Activated naive CD4-positive, alpha-beta T cell treated with anti-CD3 and anti-CD28 coated beads, Interleukin-2, amount 50 U/mL, for 72 hours (primary cell): Measurements from ENCODE around the gene CAP2. TPM values are rescaled to one million over a fixed set of nuclear protein-coding genes. Genes with fewer than 3 reads are reported as not detected.

ENCODE experiments used
- ATAC-seq, 2 donors: fragments of 150-1000 bp; cut with Tn5 transposase; 2 replicates each; pipeline ENCODE4 v1.10.0; 2021; ENCODE audit warnings: mild to moderate bottlenecking in 2 of 2, moderate library complexity in 2 of 2
- DNase-seq, 2 donors: peaks; one replicate each; pipeline ENCODE4 v3.0.0; 2021 to 2022; ENCODE audit warnings: low spot score in 2 of 2
- H3K27ac Mint-ChIP-seq, 2 donors: one replicate each; pipeline ENCODE4 v1.8.0; 2022; ENCODE audit warnings: mild to moderate bottlenecking in 2 of 2, mixed read lengths in 2 of 2
- H3K36me3 Mint-ChIP-seq, 2 donors: one replicate each; pipeline ENCODE4 v1.8.0; 2022; ENCODE audit warnings: mixed read lengths in 2 of 2
- H3K9me3 Mint-ChIP-seq, 2 donors: one replicate each; pipeline ENCODE4 v1.8.0; 2022; ENCODE audit warnings: mixed read lengths in 2 of 2
- total RNA-seq, 2 donors: library from RNA; stranded (reverse); gene quantifications; one replicate each; pipeline ENCODE4 v1.2.3, GENCODE V29; 2022

The CAP2 gene
- total RNA-seq, result not detected

- ATAC-seq, result peak in 1 of 2 donors; percentile 18
- no peak within 1 kb of the TSS for H3K27ac Mint-ChIP-seq
Observed at GRCh38 chr6:17392978-17393891, at the start of gene CAP2. TSS of gene CAP2 (plus strand) at chr6:17393595. CDS start at chr6:17421556, 27,961 bp downstream.

DNA sequence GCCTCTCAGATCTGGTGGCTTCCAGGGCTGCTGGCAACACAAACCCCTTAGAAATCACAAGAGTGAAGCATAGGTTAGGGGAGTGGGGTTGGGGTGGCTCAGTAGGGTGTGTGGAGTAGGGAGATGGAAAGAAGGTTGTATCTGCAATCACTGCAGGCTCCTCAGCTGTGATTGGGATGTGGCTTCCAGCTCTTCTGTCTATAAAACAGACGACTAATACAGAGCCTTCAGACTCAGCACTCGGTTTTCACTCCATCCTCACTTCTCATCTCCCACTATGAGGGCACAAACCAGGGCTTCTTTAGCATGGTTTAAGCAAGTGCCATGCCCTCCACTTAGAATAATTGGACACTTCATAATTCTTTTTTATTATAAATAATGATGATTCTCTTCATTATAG lies 46.4 kb upstream of the CAP2 start:
- no peaks in the 10 kb centered on the region for H3K36me3 Mint-ChIP-seq
- peaks cover 5 to 6% of the 10 kb centered on the region in 2 donors for H3K9me3 Mint-ChIP-seq
- ATAC-seq (no peak), DNase-seq (no peak)
- no peak overlapping the region for H3K27ac Mint-ChIP-seq

More at GRCh38 chr6:17392978-17393891, at the start of gene CAP2:
- Mint-ChIP-seq H3K9me3 (no peaks in the 10 kb centered on the region), H3K36me3 (no peaks in the 10 kb centered on the region)
- no peak for DNase-seq

- Mint-ChIP-seq H3K36me3 (no peaks in the 10 kb centered on the region), H3K27ac (no peak overlapping the region), H3K9me3 (no peaks in the 10 kb centered on the region)
- ATAC-seq, result no peak
- no peak for DNase-seq
Observed at GRCh38 chr6:17349427-17349826, 44.0 kb upstream of the CAP2 start.

GRCh38 chr6:17352302-17352701 lies 41.1 kb upstream of the CAP2 start:
- ATAC-seq, result no peak

GRCh38 chr6:17353440-17354175 lies 39.8 kb upstream of the CAP2 start:
- Mint-ChIP-seq H3K36me3 (no peaks in the 10 kb centered on the region), H3K27ac (no peak overlapping the region), H3K9me3 (no peaks in the 10 kb centered on the region)
- DNase-seq (no peak), ATAC-seq (no peak)

More at GRCh38 chr6:17352302-17352701, 41.1 kb upstream of the CAP2 start:
- DNase-seq, result no peak
- Mint-ChIP-seq H3K9me3 (no peaks in the 10 kb centered on the region), H3K36me3 (no peaks in the 10 kb centered on the region), H3K27ac (no peak overlapping the region)

- Mint-ChIP-seq H3K9me3 (no peaks in the 10 kb centered on the region), H3K36me3 (no peaks in the 10 kb centered on the region), H3K27ac (no peak overlapping the region)
- no peak for DNase-seq
- ATAC-seq, result no peak
Observed at GRCh38 chr6:17354700-17355403, 38.5 kb upstream of the CAP2 start.

DNA sequence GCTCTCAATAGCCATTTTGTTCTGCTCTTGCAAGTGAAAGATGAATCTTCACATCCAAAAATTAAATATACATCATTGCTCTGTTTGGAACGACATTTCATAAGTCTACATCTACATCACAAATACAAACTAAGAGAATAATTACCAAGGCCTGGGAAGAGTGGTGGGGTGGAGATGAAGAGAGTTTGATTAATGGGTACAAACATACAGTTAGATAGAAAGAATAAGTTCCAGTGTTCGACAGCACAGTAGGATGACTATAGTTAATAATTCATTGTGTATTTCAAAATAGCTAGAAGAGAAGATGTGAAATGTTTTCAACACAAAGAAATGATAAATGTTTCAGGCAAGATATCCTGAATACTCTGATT lies 38.0 kb upstream of the CAP2 start:
- H3K36me3 Mint-ChIP-seq, result no peaks in the 10 kb centered on the region
- no peak for ATAC-seq
- no peak overlapping the region for H3K27ac Mint-ChIP-seq
- no peaks in the 10 kb centered on the region for H3K9me3 Mint-ChIP-seq
- DNase-seq, result no peak

DNA sequence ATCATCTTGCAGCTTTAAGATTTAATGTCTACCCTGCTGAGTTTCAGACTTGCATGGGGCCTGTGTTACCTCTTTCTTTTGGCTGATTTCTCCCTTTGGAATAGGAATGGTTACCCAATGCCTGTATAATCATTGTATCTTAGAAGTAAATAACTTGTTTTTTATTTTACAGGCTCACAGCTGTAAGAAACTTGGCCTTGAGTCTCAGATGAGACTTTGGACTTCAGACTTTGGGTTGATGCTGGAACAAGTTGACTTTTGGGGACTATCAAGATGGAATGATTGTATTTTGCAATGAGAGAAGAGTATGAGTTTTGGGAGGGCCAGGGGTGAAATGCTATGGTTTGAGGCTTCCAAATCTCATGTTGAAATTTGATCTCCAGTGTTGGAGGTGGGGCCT lies 34.9 kb upstream of the CAP2 start:
- Mint-ChIP-seq H3K36me3 (no peaks in the 10 kb centered on the region), H3K27ac (no peak overlapping the region), H3K9me3 (no peaks in the 10 kb centered on the region)
- ATAC-seq, result no peak
- DNase-seq, result no peak

DNA sequence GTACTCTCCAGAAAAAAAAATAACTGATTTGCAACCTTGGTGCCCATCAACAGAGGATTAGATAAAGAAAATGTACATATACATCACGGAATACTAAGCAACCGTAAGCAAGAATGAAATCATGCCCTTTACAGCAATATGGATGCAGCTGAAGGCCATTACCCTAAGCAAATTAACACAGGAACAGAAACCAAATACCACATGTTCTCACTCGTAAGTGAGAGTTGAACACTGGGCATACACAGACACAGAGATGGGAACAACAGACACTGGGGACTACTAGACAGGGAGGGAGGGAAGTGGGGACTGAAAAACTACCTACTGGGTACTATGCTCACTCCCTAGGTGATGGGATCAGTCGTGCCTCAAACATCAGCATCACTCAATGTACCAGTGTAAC lies 32.8 kb upstream of the CAP2 start:
- no peak for ATAC-seq
- H3K27ac Mint-ChIP-seq, result no peak overlapping the region
- H3K9me3 Mint-ChIP-seq, result no peaks in the 10 kb centered on the region
- DNase-seq, result no peak
- H3K36me3 Mint-ChIP-seq, result no peaks in the 10 kb centered on the region

DNA sequence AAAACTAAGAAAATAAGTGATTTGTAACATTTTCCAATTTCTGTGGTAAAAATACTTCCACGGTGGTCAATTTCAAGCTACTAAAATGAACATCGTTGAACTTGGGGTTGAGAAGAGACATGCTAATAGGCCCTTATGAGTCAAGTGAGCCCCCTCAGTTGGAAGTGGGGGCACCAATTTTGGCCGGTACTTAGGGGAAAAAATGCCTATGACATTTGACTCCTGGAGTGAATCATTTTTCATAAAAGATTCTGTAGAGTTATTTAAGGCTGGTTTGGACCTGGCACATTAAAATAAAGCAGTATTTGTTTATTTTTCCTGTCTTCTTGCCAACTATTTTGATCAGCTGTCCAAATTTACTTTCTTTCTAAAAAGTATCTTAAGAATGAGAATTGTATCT lies 32.4 kb upstream of the CAP2 start:
- DNase-seq (no peak), ATAC-seq (no peak)
- no peaks in the 10 kb centered on the region for H3K36me3 Mint-ChIP-seq
- H3K27ac Mint-ChIP-seq, result no peak overlapping the region
- H3K9me3 Mint-ChIP-seq, result no peaks in the 10 kb centered on the region

- no peak for ATAC-seq
- no peak for DNase-seq
- Mint-ChIP-seq H3K36me3 (peaks cover 5 to 6% of the 10 kb centered on the region in 2 donors), H3K9me3 (peaks cover 5 to 7% of the 10 kb centered on the region in 2 donors), H3K27ac (no peak overlapping the region)
Observed at GRCh38 chr6:17365961-17366360, 27.4 kb upstream of the CAP2 start.

- Mint-ChIP-seq H3K27ac (no peak overlapping the region), H3K9me3 (peaks cover 5 to 7% of the 10 kb centered on the region in 2 donors), H3K36me3 (peaks cover 5 to 6% of the 10 kb centered on the region in 2 donors)
- no peak for DNase-seq
- ATAC-seq, result no peak
Observed at GRCh38 chr6:17367868-17368267, 25.5 kb upstream of the CAP2 start.

DNA sequence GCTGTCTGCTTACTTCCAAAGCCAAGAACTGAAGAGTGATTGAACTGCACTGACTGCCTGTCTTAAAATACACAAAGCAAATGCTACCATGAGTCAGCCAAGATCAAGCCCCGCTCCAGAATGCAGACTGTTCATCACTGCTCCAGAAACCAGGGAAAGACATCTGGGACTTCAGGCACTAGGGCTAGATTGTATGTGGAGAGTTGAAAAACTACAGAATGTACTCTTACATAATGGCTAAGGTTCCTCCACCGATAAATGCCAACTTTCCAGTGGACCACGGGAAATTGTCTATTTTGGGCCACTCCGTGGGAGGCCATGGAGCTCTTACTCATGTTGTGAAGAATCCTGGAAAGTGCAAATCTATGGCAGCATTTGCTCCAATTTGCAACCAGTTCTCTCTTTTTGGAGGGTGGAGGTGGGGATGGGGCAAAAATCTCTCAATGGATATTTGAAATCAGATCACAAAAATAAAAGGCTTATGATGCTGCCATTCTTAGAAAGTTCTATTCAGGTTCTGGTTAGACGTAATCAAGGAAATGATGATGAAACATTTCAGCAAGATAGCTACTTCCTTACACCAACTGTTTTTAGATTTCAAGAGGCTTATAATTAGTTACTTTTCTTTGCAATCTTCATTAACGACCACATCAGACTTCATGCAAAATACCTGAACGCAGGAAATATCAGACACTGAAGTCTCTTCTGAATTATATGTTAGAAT lies 11.8 kb upstream of the CAP2 start:
- ATAC-seq (no peak), DNase-seq (no peak)
- Mint-ChIP-seq H3K27ac (no peak overlapping the region), H3K36me3 (no peaks in the 10 kb centered on the region), H3K9me3 (no peaks in the 10 kb centered on the region)

GRCh38 chr6:17385660-17386059 lies 7.7 kb upstream of the CAP2 start:
- no peak for DNase-seq

GRCh38 chr6:17388365-17388764 lies 5.0 kb upstream of the CAP2 start:
- H3K36me3 Mint-ChIP-seq, result no peaks in the 10 kb centered on the region
- H3K27ac Mint-ChIP-seq, result no peak overlapping the region
- DNase-seq (no peak), ATAC-seq (no peak)
- H3K9me3 Mint-ChIP-seq, result no peaks in the 10 kb centered on the region

More at GRCh38 chr6:17385660-17386059, 7.7 kb upstream of the CAP2 start:
- Mint-ChIP-seq H3K27ac (no peak overlapping the region), H3K36me3 (no peaks in the 10 kb centered on the region), H3K9me3 (no peaks in the 10 kb centered on the region)
- no peak for ATAC-seq

DNA sequence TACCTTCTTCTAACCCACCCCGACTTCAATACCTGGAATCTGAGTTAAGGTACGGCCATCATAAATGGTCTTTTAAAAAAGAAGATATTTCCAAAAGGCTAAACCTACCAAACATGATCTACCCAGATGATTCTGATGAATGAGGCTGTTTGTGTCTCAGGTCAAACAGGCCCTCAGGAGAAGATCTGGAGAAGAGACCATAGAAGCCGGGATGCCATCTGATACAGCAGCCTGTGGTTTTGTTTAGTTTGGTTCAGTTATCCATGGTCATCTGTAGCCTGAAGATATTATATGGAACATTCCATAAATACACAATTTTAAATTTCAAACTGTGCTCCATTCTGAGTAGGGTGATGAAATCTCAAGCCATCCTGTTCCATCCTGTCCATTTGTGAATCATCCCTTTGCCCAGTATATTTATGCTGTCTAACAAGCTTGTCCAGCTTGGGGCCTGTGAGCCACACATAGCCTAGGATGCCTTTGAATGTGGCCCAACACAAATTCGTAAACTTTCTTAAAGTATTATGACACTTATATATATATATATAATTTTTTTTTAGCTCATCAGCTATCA lies 4.0 kb upstream of the CAP2 start:
- no peaks in the 10 kb centered on the region for H3K9me3 Mint-ChIP-seq
- no peak for ATAC-seq
- no peak overlapping the region for H3K27ac Mint-ChIP-seq
- no peak for DNase-seq
- H3K36me3 Mint-ChIP-seq, result no peaks in the 10 kb centered on the region
